ENCODE measurements around the gene ATP1A3.
"Not testable (repeated sequence)": the region's sequence is repeated elsewhere in the genome, so short reads cannot be mapped to it uniquely, and the experiment has no call there.

The ATP1A3 gene

GRCh38 chr19:41944336-41944735, 49.7 kb downstream of the ATP1A3 start:
- DNase-seq = no peak

- DNase-seq = no peak
Observed at GRCh38 chr19:41941410-41942202, 52.4 kb downstream of the ATP1A3 start.

GRCh38 chr19:41940731-41941409, 53.2 kb downstream of the ATP1A3 start:
- DNase-seq = no peak

GRCh38 chr19:41939861-41940730, 53.9 kb downstream of the ATP1A3 start:
- DNase-seq = no peak

- not testable (repeated sequence) for DNase-seq
Observed at GRCh38 chr19:41939209-41939608, 54.8 kb downstream of the ATP1A3 start.

- no peak for DNase-seq
Observed at GRCh38 chr19:41937525-41938468, 56.2 kb downstream of the ATP1A3 start.

GRCh38 chr19:41936961-41937360, 57.1 kb downstream of the ATP1A3 start:
- no peak for DNase-seq

GRCh38 chr19:41936416-41936850, 57.6 kb downstream of the ATP1A3 start:
- no peak for DNase-seq

GRCh38 chr19:41935760-41936415, 58.1 kb downstream of the ATP1A3 start:
- DNase-seq = no peak

GRCh38 chr19:41934849-41935374, 59.1 kb downstream of the ATP1A3 start:
- peak; percentile 39 to 49 for DNase-seq

GRCh38 chr19:41933693-41934426, 60.2 kb downstream of the ATP1A3 start:
- DNase-seq = peak in 1 of 2 donors; percentile 26

GRCh38 chr19:41932720-41933332, 61.2 kb downstream of the ATP1A3 start:
- DNase-seq = no peak

GRCh38 chr19:41932259-41932719, 61.7 kb downstream of the ATP1A3 start:
- DNase-seq = no peak

GRCh38 chr19:41930926-41931592, 63.0 kb downstream of the ATP1A3 start:
- DNase-seq = no peak

- DNase-seq = no peak
Observed at GRCh38 chr19:41930322-41930722, 63.7 kb downstream of the ATP1A3 start.

GRCh38 chr19:41929536-41930071, 64.4 kb downstream of the ATP1A3 start:
- DNase-seq = no peak

GRCh38 chr19:41928754-41929535, 65.1 kb downstream of the ATP1A3 start:
- peak in 1 of 2 donors; percentile 28 for DNase-seq

- no peak for DNase-seq
Observed at GRCh38 chr19:41928221-41928683, 65.8 kb downstream of the ATP1A3 start, which contains the start of gene ERFL. ERFL (minus strand) TSS chr19:41928449; CDS start chr19:41912919, 15,530 bp downstream.

Data from bone marrow (tissue), 2 donors.